Vagina (tissue), 2 donors: Measurements from ENCODE around the gene OSBP2.

Experiments
- CTCF ChIP-seq, 3 experiments: fragments of 450-650 bp in 2 of 3; fragments of 200-600 bp in 1 of 3; sonication (generic) in 1 of 3; IDR thresholded peaks; one replicate each; pipeline ENCODE4 v1.5.1; 2017 to 2019; ENCODE audit warnings: antibody characterized with exemption in 3 of 3, mild to moderate bottlenecking in 2 of 3, moderate library complexity in 2 of 3
- POLR2AphosphoS5 ChIP-seq, 2 donors: sonication (generic); formaldehyde crosslinking; IDR thresholded peaks; one replicate each; pipeline ENCODE4 v1.9.0; 2017; ENCODE audit warnings: antibody characterized with exemption in 2 of 2, mild to moderate bottlenecking in 2 of 2, low read depth in 1 of 2; ENCODE audit not compliant: insufficient read depth in 1 of 2

- TF ChIP-seq POLR2AphosphoS5 (IDR thresholded peaks at IDR 0.05; ENCODE audit: insufficient read depth in 1 of 2, low read depth in 1 of 2) = no peak
- no peak for TF ChIP-seq CTCF (IDR thresholded peaks at IDR 0.05)
These were observed 164.5 kb downstream of the OSBP2 start for GRCh38 chr22:30858976-30859713.
